Neuron (in vitro differentiated cells): ENCODE measurements around the gene PRDM10.

ENCODE experiments used
- H2AFZ ChIP-seq: one replicate; pipeline ENCODE4 v1.6.1; 2013; ENCODE audit warnings: low read depth, mild to moderate bottlenecking, inconsistent platforms, low read length, moderate library complexity
- H3K27me3 ChIP-seq: one replicate; pipeline ENCODE4 v1.6.1; 2013; ENCODE audit warnings: low read length; ENCODE audit not compliant: insufficient read depth
- H3K36me3 ChIP-seq: one replicate; pipeline ENCODE4 v1.6.1; 2013; ENCODE audit warnings: low read length; ENCODE audit not compliant: insufficient read depth
- H3K4me1 ChIP-seq: one replicate; pipeline ENCODE4 v1.6.1; 2013; ENCODE audit warnings: low read length; ENCODE audit not compliant: insufficient read depth
- H3K4me3 ChIP-seq: 2 replicates; pipeline ENCODE4 v1.5.1; 2013; ENCODE audit warnings: mild to moderate bottlenecking, low read length, moderate library complexity
- H3K9me3 ChIP-seq: one replicate; pipeline ENCODE4 v1.6.1; 2013; ENCODE audit warnings: low read length

PRDM10 gene

DNA sequence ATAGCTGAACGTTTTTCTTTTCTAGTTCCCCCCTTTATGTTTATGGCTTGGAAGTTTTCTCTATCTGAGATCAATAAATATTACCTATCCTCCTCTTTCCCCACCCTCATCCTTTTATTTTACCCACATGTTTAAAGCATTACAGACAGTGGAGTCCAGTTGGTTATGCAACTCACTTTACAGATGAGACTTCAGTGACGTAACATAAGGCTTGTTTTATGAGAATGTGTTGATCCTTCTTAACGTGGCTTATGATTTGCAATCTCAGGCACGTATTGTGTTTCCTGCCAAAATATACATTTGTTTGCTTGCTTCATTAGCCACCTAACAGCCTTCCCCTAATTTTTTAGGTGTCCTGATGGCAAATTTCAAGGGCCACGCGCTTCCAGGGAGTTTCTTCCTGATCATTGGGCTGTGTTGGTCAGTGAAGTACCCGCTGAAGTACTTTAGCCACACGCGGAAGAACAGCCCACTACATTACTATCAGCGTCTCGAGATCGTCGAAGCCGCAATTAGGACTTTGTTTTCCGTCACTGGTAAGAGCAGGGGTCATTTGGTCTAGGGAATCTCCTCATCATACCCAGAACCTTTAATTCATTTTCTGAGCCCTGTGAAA lies 150.4 kb downstream of the PRDM10 start:
- H3K4me1 ChIP-seq: no peaks in the 10 kb centered on the region
- no peak overlapping the region for H2AFZ ChIP-seq
- peaks cover under 1% of the 10 kb centered on the region for H3K36me3 ChIP-seq
- H3K27me3 ChIP-seq: no peaks in the 10 kb centered on the region
- no peaks in the 10 kb centered on the region for H3K9me3 ChIP-seq
- H3K4me3 ChIP-seq: no peak overlapping the region
